Activated CD8-positive, alpha-beta T cell treated with anti-CD3 and anti-CD28 coated beads, Interleukin-2, amount 10 ng/mL, durations not matched to agents 7 days and 5 days (primary cell): ENCODE results near the gene MAS1. TPM values are rescaled to one million over a fixed set of nuclear protein-coding genes. Genes with fewer than 3 reads are reported as not detected.

Experiments used
- ATAC-seq: fragments of 150-1000 bp; cut with Tn5 transposase; one replicate; pipeline ENCODE4 v1.10.0; 2021; ENCODE audit warnings: moderate library complexity
- CTCF ChIA-PET: fragments of 350-600 bp; sonication (Branson Sonifier 250); formaldehyde crosslinking; loops from one replicate; lab custom pipeline; 2021; ENCODE audit warnings: antibody characterized with exemption; lab: Charles Lee
- POLR2A ChIA-PET: fragments of 350-600 bp; sonication (Branson Sonifier 250); formaldehyde crosslinking; loops from one replicate; lab custom pipeline; 2021; ENCODE audit warnings: antibody characterized with exemption; lab: Charles Lee
- DNase-seq: peaks from one replicate; pipeline ENCODE4 v3.0.0-alpha.2; 2020
- H3K27ac Mint-ChIP-seq: one replicate; pipeline ENCODE4 v1.8.0; 2021; ENCODE audit warnings: mild to moderate bottlenecking, mixed read lengths
- H3K27me3 Mint-ChIP-seq: one replicate; pipeline ENCODE4 v1.8.0; 2021; ENCODE audit warnings: low read depth, mixed read lengths
- H3K36me3 Mint-ChIP-seq: one replicate; pipeline ENCODE4 v1.8.0; 2021; ENCODE audit warnings: low read depth, mixed read lengths
- H3K4me1 Mint-ChIP-seq: one replicate; pipeline ENCODE4 v1.8.0; 2021; ENCODE audit warnings: low read depth, mixed read lengths
- H3K4me3 Mint-ChIP-seq: one replicate; pipeline ENCODE4 v1.8.0; 2021; ENCODE audit warnings: mild to moderate bottlenecking, mixed read lengths
- H3K9me3 Mint-ChIP-seq: one replicate; pipeline ENCODE4 v1.8.0; 2022; ENCODE audit warnings: mixed read lengths; ENCODE audit not compliant: insufficient read depth
- total RNA-seq, 2 experiments: library from RNA; stranded (reverse); gene quantifications; one replicate each; pipeline ENCODE4 v1.2.3, GENCODE V29; 2021

The MAS1 gene
- total RNA-seq, 2 experiments from 2014 or later = not detected

- no peak overlapping the region for H3K27ac Mint-ChIP-seq
- H3K36me3 Mint-ChIP-seq = no peaks in the 10 kb centered on the region
- ChIA-PET POLR2A (no interaction called here), CTCF (no interaction called here)
- no peak overlapping the region for H3K4me3 Mint-ChIP-seq
- peaks cover 14% of the 10 kb centered on the region for H3K27me3 Mint-ChIP-seq
- DNase-seq (no peak), ATAC-seq (no peak)
- H3K4me1 Mint-ChIP-seq = peaks cover 10% of the 10 kb centered on the region
- H3K9me3 Mint-ChIP-seq = no peaks in the 10 kb centered on the region
Observed at GRCh38 chr6:159926542-159927203, 35.9 kb downstream of the MAS1 start.

DNA sequence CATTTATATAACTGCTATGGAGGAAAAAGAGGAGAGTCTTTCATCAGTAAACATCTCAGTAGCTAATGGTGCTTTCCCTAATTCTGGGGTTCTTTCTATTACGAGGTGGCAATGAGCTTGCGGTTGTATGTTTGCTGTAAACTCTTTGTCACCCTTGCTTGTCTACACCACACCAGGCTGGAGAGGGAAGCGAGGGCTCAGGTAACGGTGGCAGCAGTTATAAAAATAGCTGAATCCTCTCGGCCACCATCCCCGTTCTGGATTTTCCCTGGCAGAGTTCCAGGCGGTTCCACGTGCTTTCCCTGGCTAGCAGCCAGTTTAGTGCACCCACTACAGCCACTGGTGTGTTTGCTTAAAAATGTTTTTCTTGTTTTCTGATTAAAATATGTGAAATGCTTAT lies 39.0 kb downstream of the MAS1 start:
- Mint-ChIP-seq H3K4me1 (peaks cover 10% of the 10 kb centered on the region), H3K36me3 (no peaks in the 10 kb centered on the region), H3K27ac (no peak overlapping the region), H3K27me3 (peaks cover 6% of the 10 kb centered on the region), H3K9me3 (no peaks in the 10 kb centered on the region), H3K4me3 (no peak overlapping the region)
- CTCF ChIA-PET = interaction anchor here (1.1 kb wide), 1 partner anchor 604 kb away, joined by 3 read pairs; no protein-coding TSS in a partner anchor
- DNase-seq (no peak), ATAC-seq (no peak)
- POLR2A ChIA-PET = interaction anchor here (0.6 to 0.7 kb wide), 3 partner anchors 85 to 203 kb away, joined by 3 read pairs; partner anchors contain the start of genes TCP1 and WTAP

GRCh38 chr6:159931112-159931511 lies 40.3 kb downstream of the MAS1 start:
- Mint-ChIP-seq H3K36me3 (no peaks in the 10 kb centered on the region), H3K27me3 (peaks cover 3% of the 10 kb centered on the region), H3K27ac (no peak overlapping the region), H3K4me1 (peaks cover 10% of the 10 kb centered on the region), H3K9me3 (peaks cover 4% of the 10 kb centered on the region), H3K4me3 (no peak overlapping the region)
- ATAC-seq = no peak
- CTCF ChIA-PET = no interaction called here
- POLR2A ChIA-PET = no interaction called here
- no peak for DNase-seq

DNA sequence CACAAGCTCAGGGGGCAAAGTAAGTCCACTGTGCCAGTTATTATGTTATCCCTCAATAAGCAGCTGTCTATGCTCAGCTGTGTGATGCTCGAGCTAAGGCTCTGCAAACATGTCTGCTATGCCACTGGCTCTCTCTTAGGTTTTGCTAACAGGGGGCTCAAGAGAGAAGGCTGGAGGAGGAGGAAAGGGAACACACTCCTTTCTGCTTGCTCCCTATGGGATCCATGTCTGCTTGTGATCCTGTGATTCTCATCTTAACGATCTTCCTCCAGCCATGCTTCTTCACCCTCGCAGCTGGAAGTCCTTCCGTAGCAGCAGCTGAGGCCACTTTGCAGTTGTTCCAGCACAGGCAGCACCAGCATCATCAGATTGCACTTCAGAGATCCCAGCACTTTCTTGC lies 41.1 kb downstream of the MAS1 start:
- Mint-ChIP-seq H3K27me3 (no peaks in the 10 kb centered on the region), H3K4me3 (no peak overlapping the region), H3K36me3 (no peaks in the 10 kb centered on the region), H3K9me3 (peaks cover 7% of the 10 kb centered on the region), H3K27ac (no peak overlapping the region), H3K4me1 (peaks cover 10% of the 10 kb centered on the region)
- ChIA-PET CTCF (interaction anchor here (0.8 kb wide), 1 partner anchor 10 kb away, joined by 3 read pairs; no protein-coding TSS in a partner anchor), POLR2A (no interaction called here)
- DNase-seq = no peak
- no peak for ATAC-seq

DNA sequence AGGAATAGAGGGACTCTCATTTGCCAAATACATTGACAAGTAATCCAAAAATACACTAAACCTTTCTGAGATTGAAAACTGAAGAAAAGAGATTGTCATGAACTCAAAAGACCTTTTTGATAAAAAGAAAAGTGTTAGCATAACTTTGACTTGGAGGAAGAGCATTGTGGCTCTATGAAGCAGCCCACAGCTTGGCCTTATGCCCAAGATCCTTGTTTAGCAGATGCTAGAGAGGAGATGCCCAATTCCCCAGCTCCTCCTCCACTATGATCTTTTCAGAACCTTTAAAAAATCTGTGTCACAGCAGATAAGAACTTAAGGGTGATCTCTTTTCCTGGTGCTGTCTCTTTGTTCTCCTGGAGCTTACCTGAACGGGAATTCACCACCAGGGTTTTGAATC lies 42.3 kb downstream of the MAS1 start:
- H3K36me3 Mint-ChIP-seq = no peaks in the 10 kb centered on the region
- ChIA-PET POLR2A (no interaction called here), CTCF (no interaction called here)
- H3K27ac Mint-ChIP-seq = no peak overlapping the region
- no peak for ATAC-seq
- no peak for DNase-seq
- no peak overlapping the region for H3K4me3 Mint-ChIP-seq
- peaks cover 2% of the 10 kb centered on the region for H3K27me3 Mint-ChIP-seq
- H3K4me1 Mint-ChIP-seq = peaks cover 10% of the 10 kb centered on the region
- peaks cover 7% of the 10 kb centered on the region for H3K9me3 Mint-ChIP-seq

DNA sequence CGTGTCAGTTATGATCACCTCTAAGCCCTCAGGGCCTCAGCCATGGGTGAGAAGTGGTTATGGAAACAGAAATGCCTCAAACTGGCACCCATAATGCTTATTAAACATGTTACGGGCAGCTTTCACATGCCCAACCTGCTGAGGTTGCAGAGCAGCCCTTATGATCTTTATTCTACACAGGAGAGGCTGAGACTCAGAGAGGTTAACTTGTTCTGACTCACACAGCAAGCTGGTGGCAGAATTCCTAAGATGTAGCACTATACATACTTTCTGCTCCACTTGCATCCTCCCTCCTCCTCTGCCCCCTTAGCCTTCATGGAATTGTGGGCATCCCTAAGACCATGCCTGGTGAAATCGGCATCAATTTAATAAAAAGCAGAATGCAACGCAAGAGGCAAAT lies 43.4 kb downstream of the MAS1 start:
- DNase-seq (no peak), ATAC-seq (no peak)
- no peaks in the 10 kb centered on the region for H3K36me3 Mint-ChIP-seq
- H3K27me3 Mint-ChIP-seq = peaks cover 6% of the 10 kb centered on the region
- H3K4me3 Mint-ChIP-seq = no peak overlapping the region
- CTCF ChIA-PET = interaction anchor here (0.8 kb wide), 1 partner anchor 71 kb away, joined by 3 read pairs; no protein-coding TSS in a partner anchor
- H3K9me3 Mint-ChIP-seq = peaks cover 7% of the 10 kb centered on the region
- peaks cover 10% of the 10 kb centered on the region for H3K4me1 Mint-ChIP-seq
- H3K27ac Mint-ChIP-seq = no peak overlapping the region
- POLR2A ChIA-PET = no interaction called here

GRCh38 chr6:159935065-159935464 lies 44.3 kb downstream of the MAS1 start:
- Mint-ChIP-seq H3K36me3 (no peaks in the 10 kb centered on the region), H3K4me1 (peaks cover 10% of the 10 kb centered on the region), H3K9me3 (peaks cover 7% of the 10 kb centered on the region), H3K27me3 (peaks cover 6% of the 10 kb centered on the region), H3K4me3 (no peak overlapping the region), H3K27ac (no peak overlapping the region)
- ATAC-seq = no peak
- CTCF ChIA-PET = interaction anchor here (0.8 kb wide), 1 partner anchor 72 kb away, joined by 3 read pairs; no protein-coding TSS in a partner anchor
- no peak for DNase-seq
- POLR2A ChIA-PET = no interaction called here

DNA sequence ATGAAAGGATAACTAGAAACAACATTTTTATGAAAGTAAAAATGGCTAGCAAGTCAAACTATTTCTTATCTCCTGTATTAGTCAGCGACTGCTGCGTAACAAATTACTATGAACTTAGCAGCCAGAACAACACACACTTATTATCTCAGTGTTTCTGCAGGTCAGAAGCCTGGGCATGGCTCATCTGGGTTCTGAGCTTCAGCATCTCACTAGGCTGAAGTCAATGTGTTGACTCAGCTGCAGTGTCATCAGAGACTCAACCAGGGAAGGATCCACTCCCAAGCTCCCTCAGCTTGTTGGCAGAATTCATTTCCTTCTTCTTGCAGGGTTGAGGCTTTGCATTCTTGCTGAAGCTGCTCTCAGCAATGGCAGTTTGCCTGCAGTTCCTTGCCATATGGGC lies 44.8 kb downstream of the MAS1 start:
- no peak overlapping the region for H3K4me3 Mint-ChIP-seq
- H3K4me1 Mint-ChIP-seq = peaks cover 6% of the 10 kb centered on the region
- ChIA-PET CTCF (no interaction called here), POLR2A (no interaction called here)
- no peak overlapping the region for H3K27ac Mint-ChIP-seq
- peaks cover 6% of the 10 kb centered on the region for H3K27me3 Mint-ChIP-seq
- no peaks in the 10 kb centered on the region for H3K36me3 Mint-ChIP-seq
- H3K9me3 Mint-ChIP-seq = peaks cover 7% of the 10 kb centered on the region
- no peak for ATAC-seq
- no peak for DNase-seq

DNA sequence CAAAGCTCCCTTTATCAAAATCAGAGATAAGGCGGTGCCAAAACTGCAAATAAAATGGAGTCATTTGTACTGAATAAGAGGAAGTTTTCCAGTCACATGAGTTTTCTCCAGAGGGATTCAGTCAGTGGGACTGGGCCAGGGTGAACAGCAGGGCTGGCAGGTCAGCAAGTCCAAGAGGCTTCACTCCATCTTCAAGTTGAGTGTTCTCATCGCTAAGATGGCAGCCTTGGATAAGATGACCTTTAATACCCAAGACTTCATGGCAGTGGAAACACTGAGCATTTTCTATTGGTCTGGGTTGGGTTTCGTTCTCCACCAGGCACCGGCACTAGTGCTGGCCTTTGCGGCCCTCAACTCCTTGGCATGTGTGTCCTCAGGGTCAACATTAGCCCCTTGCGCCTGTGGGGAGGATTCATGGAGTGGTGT lies 48.8 kb downstream of the MAS1 start:
- Mint-ChIP-seq H3K27ac (no peak overlapping the region), H3K36me3 (peaks cover 2% of the 10 kb centered on the region), H3K4me3 (no peak overlapping the region), H3K4me1 (peaks cover 8% of the 10 kb centered on the region), H3K9me3 (peaks cover 9% of the 10 kb centered on the region), H3K27me3 (peaks cover 14% of the 10 kb centered on the region)
- DNase-seq = no peak
- ATAC-seq = no peak
- CTCF ChIA-PET = no interaction called here
- POLR2A ChIA-PET = no interaction called here

Other genes with a start within 250 kb of the MAS1 start
- gene SOD2, start 197.7 kb upstream of the MAS1 start, total RNA-seq = 10 to 100 TPM; 59.1 to 66.4 TPM
- 100 to 1,000 TPM; 111 to 113 TPM for gene WTAP, start 163.5 kb upstream of the MAS1 start, total RNA-seq
- 10 to 100 TPM; 84.4 to 89.2 TPM for gene ACAT2, start 128.9 kb upstream of the MAS1 start, total RNA-seq
- 100 to 1,000 TPM; 263 to 277 TPM for gene TCP1, start 101.4 kb upstream of the MAS1 start, total RNA-seq
- 10 to 100 TPM; 85.4 to 91.3 TPM for gene MRPL18, start 100.5 kb upstream of the MAS1 start, total RNA-seq
- gene PNLDC1, start 90.7 kb upstream of the MAS1 start, total RNA-seq = under 1 TPM; 0.57 to 0.79 TPM
- 10 to 100 TPM; 57.4 to 59.8 TPM for gene IGF2R, start 78.1 kb downstream of the MAS1 start, total RNA-seq
- gene SLC22A1, start 230.8 kb downstream of the MAS1 start, total RNA-seq = under 1 TPM; 0.16 to 0.87 TPM